Fibroblast of skin of left quadriceps (primary cell): ENCODE measurements around the gene ALG14.

Experiments
- DNase-seq, 2 experiments: peaks; one replicate each; pipeline ENCODE4 v3.0.0-alpha.2; 2013; ENCODE audit warnings: low read depth in 2 of 2

ALG14 gene

GRCh38 chr1:94983171-94983739 is 89.5 kb downstream of the ALG14 start:
- DNase-seq = no peak

- DNase-seq = no peak
Measured at GRCh38 chr1:94982398-94982797, 90.4 kb downstream of the ALG14 start.

- DNase-seq = no peak
Measured at GRCh38 chr1:94981575-94981973, 91.2 kb downstream of the ALG14 start.

- DNase-seq = peak; percentile 73 to 75
Measured at GRCh38 chr1:94980582-94981574, 91.9 kb downstream of the ALG14 start.

- no peak for DNase-seq
Measured at GRCh38 chr1:94979656-94980581, 92.8 kb downstream of the ALG14 start.

- no peak for DNase-seq
Measured at GRCh38 chr1:94979131-94979530, 93.6 kb downstream of the ALG14 start.

- no peak for DNase-seq
Measured at GRCh38 chr1:94978401-94978800, 94.3 kb downstream of the ALG14 start.

GRCh38 chr1:94976971-94977548 is 95.7 kb downstream of the ALG14 start:
- DNase-seq = no peak

- DNase-seq = peak; percentile 59 to 69
Measured at GRCh38 chr1:94974824-94975223, 97.9 kb downstream of the ALG14 start.

- peak; percentile 81 to 82 for DNase-seq
Measured at GRCh38 chr1:94974241-94974640, 98.5 kb downstream of the ALG14 start.

- no peak for DNase-seq
Measured at GRCh38 chr1:94973309-94973922, 99.3 kb downstream of the ALG14 start.

- no peak for DNase-seq
Measured at GRCh38 chr1:94971491-94971924, 101.2 kb downstream of the ALG14 start.

- DNase-seq = no peak
Measured at GRCh38 chr1:94970783-94971182, 102.0 kb downstream of the ALG14 start.

- DNase-seq = no peak
Measured at GRCh38 chr1:94969137-94969536, 103.6 kb downstream of the ALG14 start.

- no peak for DNase-seq
Measured at GRCh38 chr1:94966033-94966432, 106.7 kb downstream of the ALG14 start.

- no peak for DNase-seq
Measured at GRCh38 chr1:94963864-94964263, 108.9 kb downstream of the ALG14 start.

GRCh38 chr1:94962409-94963265 is 110.1 kb downstream of the ALG14 start:
- no peak for DNase-seq

GRCh38 chr1:94961988-94962387 is 110.8 kb downstream of the ALG14 start:
- DNase-seq = no peak

- DNase-seq = no peak
Measured at GRCh38 chr1:94961582-94961981, 111.2 kb downstream of the ALG14 start.

GRCh38 chr1:94958081-94958480 is 114.7 kb downstream of the ALG14 start:
- no peak for DNase-seq
